ENCODE data around the gene NLGN1. TPM values are rescaled to one million over a fixed set of nuclear protein-coding genes. Genes with fewer than 3 reads are reported as not detected.

Gene NLGN1
- polyA plus RNA-seq, 1 donor from 2014 or later = 2.7 TPM

GRCh38 chr3:174132421-174133042, 735.0 kb downstream of the NLGN1 start:
- no peaks in the 10 kb centered on the region for H3K9me2 ChIP-seq (ENCODE audit: insufficient read depth, low read length)

GRCh38 chr3:174146008-174146407, 748.5 kb downstream of the NLGN1 start:
- no peak overlapping the region for H2AFZ ChIP-seq (ENCODE audit: low read depth, low read length)
- H3K27me3 ChIP-seq (ENCODE audit: insufficient read depth, low read depth, low read length) = no peaks in the 10 kb centered on the region
- no peaks in the 10 kb centered on the region for H3K79me2 ChIP-seq (replicated peaks; ENCODE audit: insufficient read depth, low read length)
- no peak overlapping the region for H3K9ac ChIP-seq (ENCODE audit: low read length)
- no peaks in the 10 kb centered on the region for H3K9me2 ChIP-seq (ENCODE audit: insufficient read depth, low read length)
- H3K36me3 ChIP-seq (ENCODE audit: insufficient read depth, low read length) = no peaks in the 10 kb centered on the region
- H3K4me3 ChIP-seq (ENCODE audit: low read length) = no peak overlapping the region
- no peak overlapping the region for H3K4me2 ChIP-seq (ENCODE audit: low read length)
- TF ChIP-seq REST (IDR thresholded peaks at IDR 0.05; ENCODE audit: borderline replicate concordance) (no peak), POLR2AphosphoS5 (IDR thresholded peaks at IDR 0.05) (no peak), EZH2 (IDR thresholded peaks at IDR 0.05; ENCODE audit: borderline replicate concordance, insufficient read depth, low read length, poor library complexity, severe bottlenecking) (no peak), EP300 (conservative IDR thresholded peaks at IDR 0.05; ENCODE audit: poor library complexity, severe bottlenecking) (no peak), CTCF (IDR thresholded peaks at IDR 0.05; ENCODE audit: poor library complexity, severe bottlenecking) (no peak), SMC3 (conservative IDR thresholded peaks at IDR 0.05; ENCODE audit: poor library complexity) (no peak), TAF1 (IDR thresholded peaks at IDR 0.05; ENCODE audit: low read depth) (no peak), MXI1 (conservative IDR thresholded peaks at IDR 0.05; ENCODE audit: poor library complexity, severe bottlenecking) (no peak), RAD21 (conservative IDR thresholded peaks at IDR 0.05) (no peak)
- no peaks in the 10 kb centered on the region for H3K9me3 ChIP-seq (ENCODE audit: low read length)
- no peaks in the 10 kb centered on the region for H3F3A ChIP-seq (ENCODE audit: insufficient read depth, low read length, poor library complexity, severe bottlenecking)
- no peak overlapping the region for H3K27ac ChIP-seq (ENCODE audit: low read length)
- H4K20me1 ChIP-seq (ENCODE audit: insufficient read depth) = no peaks in the 10 kb centered on the region

More at GRCh38 chr3:174132421-174133042, 735.0 kb downstream of the NLGN1 start:
- Histone ChIP-seq H3K27me3 (ENCODE audit: insufficient read depth, low read depth, low read length) (no peaks in the 10 kb centered on the region), H3K4me3 (ENCODE audit: low read length) (no peak overlapping the region), H3K79me2 (replicated peaks; ENCODE audit: insufficient read depth, low read length) (no peaks in the 10 kb centered on the region), H3K9me3 (ENCODE audit: low read length) (no peaks in the 10 kb centered on the region), H4K20me1 (ENCODE audit: insufficient read depth) (no peaks in the 10 kb centered on the region), H3K36me3 (ENCODE audit: insufficient read depth, low read length) (no peaks in the 10 kb centered on the region), H2AFZ (ENCODE audit: low read depth, low read length) (no peak overlapping the region), H3K9ac (ENCODE audit: low read length) (no peak overlapping the region), H3K4me2 (ENCODE audit: low read length) (no peak overlapping the region), H3K27ac (ENCODE audit: low read length) (no peak overlapping the region), H3F3A (ENCODE audit: insufficient read depth, low read length, poor library complexity, severe bottlenecking) (no peaks in the 10 kb centered on the region)
- TF ChIP-seq EP300 (conservative IDR thresholded peaks at IDR 0.05; ENCODE audit: poor library complexity, severe bottlenecking) (no peak), CTCF (IDR thresholded peaks at IDR 0.05; ENCODE audit: poor library complexity, severe bottlenecking) (no peak)

Measured in neural cell (in vitro differentiated cells).